ENCODE results near the gene ABCC4. TPM values are rescaled to one million over a fixed set of nuclear protein-coding genes. Genes with fewer than 3 reads are reported as not detected.

ABCC4 gene
- total RNA-seq, 1 donor from 2014 or later = 33.4 TPM

GRCh38 chr13:95233026-95233635, 68.1 kb downstream of the ABCC4 start:
- no peak for DNase-seq (ENCODE audit: low read depth)
- no peak overlapping the region for H3K4me3 ChIP-seq (ENCODE audit: low read depth, low read length)
- no peak for TF ChIP-seq CTCF (conservative IDR thresholded peaks at IDR 0.05; ENCODE audit: low read depth, low read length)

GRCh38 chr13:95231393-95231792, 69.9 kb downstream of the ABCC4 start:
- no peak for TF ChIP-seq CTCF (conservative IDR thresholded peaks at IDR 0.05; ENCODE audit: low read depth, low read length)
- no peak overlapping the region for H3K4me3 ChIP-seq (ENCODE audit: low read depth, low read length)
- DNase-seq (ENCODE audit: low read depth) = no peak

GRCh38 chr13:95229855-95230254, 71.4 kb downstream of the ABCC4 start:
- no peak overlapping the region for H3K4me3 ChIP-seq (ENCODE audit: low read depth, low read length)
- DNase-seq (ENCODE audit: low read depth) = no peak
- no peak for TF ChIP-seq CTCF (conservative IDR thresholded peaks at IDR 0.05; ENCODE audit: low read depth, low read length)

- H3K4me3 ChIP-seq (ENCODE audit: low read depth, low read length) = no peak overlapping the region
- TF ChIP-seq CTCF (conservative IDR thresholded peaks at IDR 0.05; ENCODE audit: low read depth, low read length) = no peak
- no peak for DNase-seq (ENCODE audit: low read depth)
Measured at GRCh38 chr13:95228130-95228529, 73.1 kb downstream of the ABCC4 start.

- no peak for TF ChIP-seq CTCF (conservative IDR thresholded peaks at IDR 0.05; ENCODE audit: low read depth, low read length)
- no peak overlapping the region for H3K4me3 ChIP-seq (ENCODE audit: low read depth, low read length)
- DNase-seq (ENCODE audit: low read depth) = no peak
Measured at GRCh38 chr13:95226932-95227695, 74.1 kb downstream of the ABCC4 start.

GRCh38 chr13:95226476-95226875, 74.8 kb downstream of the ABCC4 start:
- no peak for TF ChIP-seq CTCF (conservative IDR thresholded peaks at IDR 0.05; ENCODE audit: low read depth, low read length)
- H3K4me3 ChIP-seq (ENCODE audit: low read depth, low read length) = no peak overlapping the region
- DNase-seq (ENCODE audit: low read depth) = no peak

- TF ChIP-seq CTCF (conservative IDR thresholded peaks at IDR 0.05; ENCODE audit: low read depth, low read length) = no peak
- DNase-seq (ENCODE audit: low read depth) = no peak
- H3K4me3 ChIP-seq (ENCODE audit: low read depth, low read length) = no peak overlapping the region
Measured at GRCh38 chr13:95226050-95226449, 75.2 kb downstream of the ABCC4 start.
